Caco-2 (cell line): ENCODE results near the gene ANKMY1. TPM values are rescaled to one million over a fixed set of nuclear protein-coding genes. Genes with fewer than 3 reads are reported as not detected.

ENCODE experiments used
- BruUV-seq: library from RNA; stranded (reverse); fragments of 400-500 nt; replicated peaks from 2 replicates; lab custom pipeline; 2021; lab: Mats Ljungman, UMichigan
- CTCF ChIA-PET: fragments of 300-600 bp; sonication (Branson Sonifier 250); formaldehyde crosslinking; loops from one replicate; lab custom pipeline; 2022; ENCODE audit warnings: antibody characterized with exemption; lab: Charles Lee
- POLR2A ChIA-PET: fragments of 300-600 bp; sonication (Branson Sonifier 250); formaldehyde crosslinking; loops from one replicate; lab custom pipeline; 2022; ENCODE audit warnings: antibody characterized with exemption; lab: Charles Lee
- DNase-seq, 2 experiments: peaks; one replicate each; pipeline versions ENCODE4 v3.0.0 to v3.0.0-alpha.2; 2020 to 2022
- H3K27me3 ChIP-seq: replicated peaks from 2 replicates; pipeline ENCODE4 v1.6.0; 2011; ENCODE audit warnings: low read length; ENCODE audit not compliant: control insufficient read depth, insufficient read depth
- H3K36me3 ChIP-seq: 2 replicates; pipeline ENCODE4 v1.5.1; 2011; ENCODE audit warnings: low read length; ENCODE audit not compliant: control insufficient read depth, insufficient read depth
- H3K4me1 ChIP-seq: fragments of 250-450 bp; sonication (Bioruptor Pico); 2 replicates; pipeline ENCODE4 v1.5.1; 2020; ENCODE audit warnings: mild to moderate bottlenecking
- H3K4me3 ChIP-seq: 2 replicates; pipeline ENCODE4 v1.5.1; 2011; ENCODE audit warnings: low read depth, mild to moderate bottlenecking, control low read depth, low read length
- H3K9me3 ChIP-seq: fragments of 250-450 bp; sonication (Bioruptor Pico); 2 replicates; pipeline ENCODE4 v1.5.1; 2020; ENCODE audit warnings: mild to moderate bottlenecking, moderate library complexity
- H3K27ac Mint-ChIP-seq: one replicate; pipeline ENCODE4 v1.8.0; 2022; ENCODE audit warnings: mixed read lengths; ENCODE audit not compliant: unreplicated experiment
- H3K27me3 Mint-ChIP-seq: one replicate; pipeline ENCODE4 v1.8.0; 2022; ENCODE audit warnings: mixed read lengths; ENCODE audit not compliant: insufficient read depth, unreplicated experiment
- H3K36me3 Mint-ChIP-seq: one replicate; pipeline ENCODE4 v1.8.0; 2022; ENCODE audit warnings: mild to moderate bottlenecking, mixed read lengths; ENCODE audit not compliant: insufficient read depth, unreplicated experiment
- H3K4me1 Mint-ChIP-seq: one replicate; pipeline ENCODE4 v1.8.0; 2022; ENCODE audit warnings: low read depth, mixed read lengths; ENCODE audit not compliant: unreplicated experiment
- H3K4me3 Mint-ChIP-seq: one replicate; pipeline ENCODE4 v1.8.0; 2022; ENCODE audit warnings: mild to moderate bottlenecking, moderate library complexity, mixed read lengths; ENCODE audit not compliant: unreplicated experiment
- H3K9me3 Mint-ChIP-seq: one replicate; pipeline ENCODE4 v1.8.0; 2022; ENCODE audit warnings: mixed read lengths; ENCODE audit not compliant: unreplicated experiment
- intact Hi-C: fragments of 100-400 bp; cut with micrococcal nuclease; formaldehyde crosslinking; loops from one replicate; pipeline ENCODE4 v1.10.0; 2022; ENCODE audit not compliant: unreplicated experiment
- total RNA-seq: library from RNA; stranded (reverse); gene quantifications from 2 replicates; pipeline ENCODE4 v1.2.3, GENCODE V29; 2022
- TF ChIP-seq, protein P1 (sequence below), 2 experiments: fragments of 200-600 bp in 1 of 2; IDR thresholded peaks; 1 replicate in 1 of 2; 2 replicates in 1 of 2; pipeline versions ENCODE4 v1.5.1 to v1.8.0; 2011 to 2022; ENCODE audit warnings: antibody characterized with exemption in 1 of 2, control low read depth in 1 of 2, inconsistent platforms in 1 of 2, low read depth in 1 of 2, low read length in 1 of 2, mild to moderate bottlenecking in 1 of 2, moderate library complexity in 1 of 2; ENCODE audit not compliant: insufficient read depth in 1 of 2, severe bottlenecking in 1 of 2, unreplicated experiment in 1 of 2

The ANKMY1 gene
- total RNA-seq, 1 experiment from 2014 or later = 12.2 TPM

DNA sequence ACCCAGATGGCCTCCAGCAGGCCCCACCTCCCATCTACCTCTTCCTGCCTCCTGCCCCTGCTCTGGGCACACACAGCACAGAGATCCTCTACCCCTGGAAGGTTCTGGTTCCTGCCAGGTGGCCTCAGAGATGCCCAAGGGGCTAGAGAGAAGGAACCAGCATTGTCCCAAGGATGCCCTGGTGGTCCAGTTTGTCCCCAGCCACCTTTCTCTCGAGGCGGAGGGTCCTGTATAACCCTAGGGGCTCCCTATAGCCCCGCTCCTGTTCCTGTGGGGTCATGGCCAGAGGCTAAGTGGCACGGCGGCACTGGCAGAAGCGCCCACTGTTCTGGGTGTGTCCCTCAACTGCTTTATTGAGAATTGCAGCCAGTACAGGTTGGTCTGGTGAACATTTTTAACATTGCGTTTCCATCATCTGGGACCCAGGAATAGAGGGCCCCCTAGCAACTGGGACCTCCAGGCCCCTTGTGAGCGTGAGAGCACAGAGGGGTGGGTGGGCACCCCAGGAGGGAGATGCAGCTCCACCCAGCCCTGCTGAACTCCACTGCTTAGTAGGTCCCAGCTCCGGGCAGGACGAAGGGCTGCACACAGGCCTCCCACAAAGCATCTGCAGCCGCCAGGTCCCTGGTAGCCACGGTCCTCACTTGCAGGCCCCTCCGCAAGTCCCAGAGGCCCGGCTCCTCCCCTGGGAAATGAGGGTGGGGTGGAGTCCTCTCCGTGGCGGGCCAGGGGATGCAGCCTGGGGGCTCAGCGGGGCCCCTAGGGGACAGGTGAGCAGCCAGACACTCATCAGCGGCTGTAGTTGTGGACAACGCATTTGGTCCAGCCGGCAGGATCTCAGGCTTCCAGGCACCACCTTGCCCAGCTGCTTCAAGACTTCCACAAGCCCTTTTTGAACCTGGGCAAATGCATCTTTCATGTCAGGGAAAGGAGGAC, 89.2 kb downstream of the ANKMY1 start:
- no peak overlapping the region for H3K4me3 Mint-ChIP-seq
- TF ChIP-seq, protein P1, sequence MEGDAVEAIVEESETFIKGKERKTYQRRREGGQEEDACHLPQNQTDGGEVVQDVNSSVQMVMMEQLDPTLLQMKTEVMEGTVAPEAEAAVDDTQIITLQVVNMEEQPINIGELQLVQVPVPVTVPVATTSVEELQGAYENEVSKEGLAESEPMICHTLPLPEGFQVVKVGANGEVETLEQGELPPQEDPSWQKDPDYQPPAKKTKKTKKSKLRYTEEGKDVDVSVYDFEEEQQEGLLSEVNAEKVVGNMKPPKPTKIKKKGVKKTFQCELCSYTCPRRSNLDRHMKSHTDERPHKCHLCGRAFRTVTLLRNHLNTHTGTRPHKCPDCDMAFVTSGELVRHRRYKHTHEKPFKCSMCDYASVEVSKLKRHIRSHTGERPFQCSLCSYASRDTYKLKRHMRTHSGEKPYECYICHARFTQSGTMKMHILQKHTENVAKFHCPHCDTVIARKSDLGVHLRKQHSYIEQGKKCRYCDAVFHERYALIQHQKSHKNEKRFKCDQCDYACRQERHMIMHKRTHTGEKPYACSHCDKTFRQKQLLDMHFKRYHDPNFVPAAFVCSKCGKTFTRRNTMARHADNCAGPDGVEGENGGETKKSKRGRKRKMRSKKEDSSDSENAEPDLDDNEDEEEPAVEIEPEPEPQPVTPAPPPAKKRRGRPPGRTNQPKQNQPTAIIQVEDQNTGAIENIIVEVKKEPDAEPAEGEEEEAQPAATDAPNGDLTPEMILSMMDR (IDR thresholded peaks at IDR 0.05; ENCODE audit: insufficient read depth in 1 of 2, low read depth in 1 of 2, low read length in 1 of 2, severe bottlenecking in 1 of 2, unreplicated experiment in 1 of 2) = no peak
- CTCF ChIA-PET = no interaction called here

DNA sequence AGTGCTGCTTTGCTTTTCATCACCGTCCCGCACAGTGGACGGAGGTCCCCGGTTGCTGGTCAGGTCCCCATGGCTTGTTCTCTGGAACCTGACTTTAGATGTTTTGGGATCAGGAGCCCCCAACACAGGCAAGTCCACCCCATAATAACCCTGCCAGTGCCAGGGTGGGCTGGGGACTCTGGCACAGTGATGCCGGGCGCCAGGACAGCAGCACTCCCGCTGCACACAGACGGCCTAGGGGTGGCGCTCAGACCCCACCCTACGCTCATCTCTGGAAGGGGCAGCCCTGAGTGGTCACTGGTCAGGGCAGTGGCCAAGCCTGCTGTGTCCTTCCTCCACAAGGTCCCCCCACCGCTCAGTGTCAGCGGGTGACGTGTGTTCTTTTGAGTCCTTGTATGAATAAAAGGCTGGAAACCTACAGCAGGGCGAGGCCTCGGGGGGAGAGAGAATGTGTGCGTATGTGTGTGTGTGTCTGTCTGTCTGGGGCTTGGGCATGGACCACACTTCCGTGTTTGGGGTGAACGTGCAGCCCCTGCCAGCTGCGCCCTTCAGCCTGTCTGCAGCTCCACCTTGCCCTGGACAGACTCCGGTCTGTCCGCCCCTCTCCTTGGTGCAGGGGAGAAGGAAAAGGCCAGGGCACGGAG, 90.0 kb downstream of the ANKMY1 start:
- Histone ChIP-seq H3K4me1 (no peaks in the 10 kb centered on the region), H3K4me3 (no peak overlapping the region), H3K27me3 (no peaks in the 10 kb centered on the region), H3K36me3 (no peaks in the 10 kb centered on the region; the same call in none of the 2 replicates), H3K9me3 (no peaks in the 10 kb centered on the region)
- Mint-ChIP-seq H3K4me1 (no peaks in the 10 kb centered on the region), H3K9me3 (peaks cover under 1% of the 10 kb centered on the region), H3K27ac (no peak overlapping the region), H3K27me3 (no peaks in the 10 kb centered on the region), H3K36me3 (peaks cover 7% of the 10 kb centered on the region), H3K4me3 (no peak overlapping the region)
- TSS peak; percentile 46 for BruUV-seq
- TF ChIP-seq, protein P1 (IDR thresholded peaks at IDR 0.05; ENCODE audit: insufficient read depth in 1 of 2, low read depth in 1 of 2, low read length in 1 of 2, severe bottlenecking in 1 of 2, unreplicated experiment in 1 of 2) = no peak
- DNase-seq = peak in 1 of 2 experiments; percentile 19
- ChIA-PET CTCF (no interaction called here), POLR2A (no interaction called here)
- intact Hi-C loops = no loop called here

More for the DNA sequence above, 89.2 kb downstream of the ANKMY1 start:
- H3K36me3 ChIP-seq = no peaks in the 10 kb centered on the region; the same call in none of the 2 replicates
- POLR2A ChIA-PET = no interaction called here
- H3K4me1 ChIP-seq = no peaks in the 10 kb centered on the region
- H3K9me3 ChIP-seq = no peaks in the 10 kb centered on the region
- H3K4me3 ChIP-seq = no peak overlapping the region
- intact Hi-C loops = no loop called here
- Mint-ChIP-seq H3K36me3 (peaks cover 7% of the 10 kb centered on the region), H3K27me3 (no peaks in the 10 kb centered on the region), H3K4me1 (no peaks in the 10 kb centered on the region), H3K27ac (no peak overlapping the region), H3K9me3 (peaks cover 8% of the 10 kb centered on the region)
- H3K27me3 ChIP-seq = no peaks in the 10 kb centered on the region
- no TSS peak for BruUV-seq
- peak in 1 of 2 experiments; percentile 26 for DNase-seq

DNA sequence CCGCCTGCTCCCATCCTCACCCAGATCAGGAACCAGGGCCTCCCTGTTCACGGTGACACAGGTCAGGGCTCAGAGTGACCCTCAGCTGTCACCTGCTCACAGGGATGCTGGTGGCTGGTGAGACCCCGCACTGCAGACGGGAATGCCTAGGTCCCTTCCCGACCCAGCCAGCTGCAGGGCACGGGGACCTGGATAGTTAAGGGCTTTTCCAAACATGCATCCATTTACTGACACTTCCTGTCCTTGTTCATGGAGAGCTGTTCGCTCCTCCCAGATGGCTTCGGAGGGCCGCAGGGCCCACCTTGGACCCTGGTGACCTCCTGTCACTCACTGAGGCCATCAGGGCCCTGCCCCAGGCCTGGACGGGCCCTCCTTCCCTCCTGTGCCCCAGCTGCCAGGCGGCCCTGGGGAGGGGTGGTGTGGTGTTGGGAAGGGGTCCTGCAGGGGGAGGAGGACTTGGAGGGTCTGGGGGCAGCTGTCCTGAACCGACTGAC, 90.6 kb downstream of the ANKMY1 start:
- Histone ChIP-seq H3K9me3 (no peaks in the 10 kb centered on the region), H3K27me3 (no peaks in the 10 kb centered on the region), H3K4me1 (no peaks in the 10 kb centered on the region), H3K4me3 (no peak overlapping the region), H3K36me3 (no peaks in the 10 kb centered on the region; the same call in none of the 2 replicates)
- POLR2A ChIA-PET = no interaction called here
- CTCF ChIA-PET = no interaction called here
- intact Hi-C loops = no loop called here
- H3K27ac Mint-ChIP-seq = no peak overlapping the region
- TF ChIP-seq, protein P1 (IDR thresholded peaks at IDR 0.05; ENCODE audit: insufficient read depth in 1 of 2, low read depth in 1 of 2, low read length in 1 of 2, severe bottlenecking in 1 of 2, unreplicated experiment in 1 of 2) = no peak
- no peaks in the 10 kb centered on the region for H3K4me1 Mint-ChIP-seq
- no peaks in the 10 kb centered on the region for H3K9me3 Mint-ChIP-seq
- no peak for DNase-seq
- H3K4me3 Mint-ChIP-seq = no peak overlapping the region
- no TSS peak for BruUV-seq
- H3K27me3 Mint-ChIP-seq = no peaks in the 10 kb centered on the region
- peaks cover 7% of the 10 kb centered on the region for H3K36me3 Mint-ChIP-seq
